Fibroblast of lung (primary cell): ENCODE results near the gene GAS7.

Experiments
- EZH2 ChIP-seq: IDR thresholded peaks from 2 replicates; pipeline ENCODE4 v1.5.1; 2012; ENCODE audit warnings: low read length, control low read depth, mild to moderate bottlenecking; ENCODE audit errors: missing control alignments
- TF ChIP-seq, protein P1 (sequence below), 2 donors: IDR thresholded peaks in 1 of 2; conservative IDR thresholded peaks in 1 of 2; 1 replicate in 1 of 2; 2 replicates in 1 of 2; pipeline ENCODE4 v1.5.1; 2011 to 2012; ENCODE audit warnings: low read length in 2 of 2, control low read depth in 1 of 2, inconsistent platforms in 1 of 2, low read depth in 1 of 2, mild to moderate bottlenecking in 1 of 2

- no peak for TF ChIP-seq EZH2
- TF ChIP-seq, protein P1, sequence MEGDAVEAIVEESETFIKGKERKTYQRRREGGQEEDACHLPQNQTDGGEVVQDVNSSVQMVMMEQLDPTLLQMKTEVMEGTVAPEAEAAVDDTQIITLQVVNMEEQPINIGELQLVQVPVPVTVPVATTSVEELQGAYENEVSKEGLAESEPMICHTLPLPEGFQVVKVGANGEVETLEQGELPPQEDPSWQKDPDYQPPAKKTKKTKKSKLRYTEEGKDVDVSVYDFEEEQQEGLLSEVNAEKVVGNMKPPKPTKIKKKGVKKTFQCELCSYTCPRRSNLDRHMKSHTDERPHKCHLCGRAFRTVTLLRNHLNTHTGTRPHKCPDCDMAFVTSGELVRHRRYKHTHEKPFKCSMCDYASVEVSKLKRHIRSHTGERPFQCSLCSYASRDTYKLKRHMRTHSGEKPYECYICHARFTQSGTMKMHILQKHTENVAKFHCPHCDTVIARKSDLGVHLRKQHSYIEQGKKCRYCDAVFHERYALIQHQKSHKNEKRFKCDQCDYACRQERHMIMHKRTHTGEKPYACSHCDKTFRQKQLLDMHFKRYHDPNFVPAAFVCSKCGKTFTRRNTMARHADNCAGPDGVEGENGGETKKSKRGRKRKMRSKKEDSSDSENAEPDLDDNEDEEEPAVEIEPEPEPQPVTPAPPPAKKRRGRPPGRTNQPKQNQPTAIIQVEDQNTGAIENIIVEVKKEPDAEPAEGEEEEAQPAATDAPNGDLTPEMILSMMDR (conservative IDR thresholded peaks at IDR 0.05 in 1 of 2, IDR thresholded peaks at IDR 0.05 in 1 of 2; ENCODE audit: low read depth in 1 of 2, low read length in 2 of 2) = no peak
Observed at GRCh38 chr17:10041916-10042588, 156.4 kb downstream of the GAS7 start.
